AML-193 (cell line): ENCODE results near the gene CFHR5.
"Not testable (repeated sequence)": the region's sequence is repeated elsewhere in the genome, so short reads cannot be mapped to it uniquely, and the experiment has no call there.

Experiments used
- DNase-seq, 2 experiments: peaks; one replicate each; lab custom pipeline; 2025; lab: John Stamatoyannopoulos, UW

The CFHR5 gene

DNA sequence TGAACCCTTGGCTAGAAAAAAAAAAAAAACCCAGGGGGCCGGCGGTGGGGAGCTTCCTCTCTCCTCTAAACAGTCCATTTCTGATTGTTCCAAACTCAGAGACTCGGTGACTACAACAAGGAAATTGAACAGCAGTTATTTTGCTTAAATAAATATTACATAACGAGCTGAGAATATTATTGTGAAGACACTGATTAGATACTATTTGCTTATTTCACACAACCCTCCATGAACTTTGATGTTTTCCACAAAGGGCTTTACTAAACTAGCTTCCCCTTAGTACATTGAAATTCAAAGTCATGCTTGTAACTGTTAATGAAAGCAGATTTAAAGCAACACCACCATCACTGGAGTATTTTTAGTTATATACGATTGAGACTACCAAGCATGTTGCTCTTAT lies at the start of gene CFHR5:
Gene CFHR5, plus strand, starts transcription at position 279 of the 400 bp plus-strand sequence. Its CDS starts 109 bp downstream, at position 388.
- DNase-seq = no peak

DNA sequence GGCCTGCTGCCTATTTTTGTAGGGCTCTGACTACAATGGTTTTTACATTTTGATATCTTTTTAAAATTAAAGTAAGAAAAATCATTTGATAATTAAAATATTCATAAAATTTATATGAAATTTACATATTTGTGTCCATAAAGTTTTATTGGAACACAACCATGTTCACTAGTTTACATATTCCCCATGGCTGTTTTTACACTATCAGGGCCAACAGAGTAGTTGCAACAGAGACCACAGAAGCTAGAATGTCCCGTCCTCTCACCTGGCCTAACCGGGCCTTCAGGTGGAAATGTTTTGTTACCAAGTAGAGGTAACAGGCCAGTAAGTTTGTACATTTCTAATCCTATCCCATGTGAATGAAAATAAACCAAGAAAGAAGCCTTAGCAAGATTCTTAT lies 44.5 kb upstream of the CFHR5 start:
- DNase-seq = not testable (repeated sequence)

DNA sequence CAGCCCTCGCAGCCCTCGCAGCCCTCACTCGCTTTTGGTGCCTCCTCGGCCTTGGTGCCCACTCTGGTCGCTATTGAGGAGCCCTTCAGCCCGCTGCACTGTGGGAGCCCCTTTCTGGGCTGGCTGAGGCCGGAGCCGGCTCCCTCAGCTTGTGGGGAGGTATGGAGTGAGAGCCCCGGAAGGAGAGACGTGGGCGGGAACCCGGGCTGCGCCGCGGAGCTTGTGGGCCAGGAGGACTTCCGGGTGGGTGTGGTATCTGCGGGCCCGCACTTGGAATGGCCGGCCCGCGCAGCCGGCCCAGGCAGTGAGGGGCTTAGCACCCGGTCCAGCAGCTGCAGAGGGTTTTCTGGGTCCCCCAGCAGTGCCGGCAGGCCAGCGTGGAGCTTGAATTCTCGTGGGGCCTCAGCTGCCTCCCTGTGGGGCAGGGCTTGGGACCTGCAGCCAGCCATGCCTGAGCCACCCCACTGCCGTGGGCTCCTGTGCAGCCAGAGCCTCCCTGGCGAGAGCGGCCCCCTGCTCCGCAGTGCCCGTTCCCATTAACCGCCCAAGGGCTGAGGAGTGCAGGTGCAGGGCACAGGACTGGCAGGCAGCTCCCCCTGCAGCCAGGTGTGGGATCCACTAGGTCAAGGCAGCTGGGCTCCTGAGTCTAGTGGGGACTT lies 43.7 kb upstream of the CFHR5 start:
- DNase-seq = no peak

DNA sequence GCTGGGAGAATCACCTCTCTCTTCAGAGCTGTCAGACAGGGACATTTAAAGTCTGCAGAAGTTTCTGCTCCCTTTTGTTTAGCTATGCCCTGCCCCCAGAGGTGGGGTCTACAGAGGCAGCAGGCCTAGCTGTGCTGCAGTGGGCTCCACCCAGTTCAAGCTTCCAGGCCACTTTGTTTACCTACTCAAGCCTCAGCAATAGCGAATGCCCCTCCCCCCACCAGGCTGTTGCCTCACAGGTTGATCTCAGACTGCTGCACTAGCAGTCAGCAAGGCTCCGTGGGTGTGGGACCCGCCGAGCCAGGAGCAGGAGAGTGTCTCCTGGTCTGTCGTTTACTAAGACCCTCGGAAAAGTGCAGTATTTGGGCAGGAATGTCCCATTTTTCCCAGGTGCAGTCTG lies 35.9 kb upstream of the CFHR5 start:
- not testable (repeated sequence) for DNase-seq

DNA sequence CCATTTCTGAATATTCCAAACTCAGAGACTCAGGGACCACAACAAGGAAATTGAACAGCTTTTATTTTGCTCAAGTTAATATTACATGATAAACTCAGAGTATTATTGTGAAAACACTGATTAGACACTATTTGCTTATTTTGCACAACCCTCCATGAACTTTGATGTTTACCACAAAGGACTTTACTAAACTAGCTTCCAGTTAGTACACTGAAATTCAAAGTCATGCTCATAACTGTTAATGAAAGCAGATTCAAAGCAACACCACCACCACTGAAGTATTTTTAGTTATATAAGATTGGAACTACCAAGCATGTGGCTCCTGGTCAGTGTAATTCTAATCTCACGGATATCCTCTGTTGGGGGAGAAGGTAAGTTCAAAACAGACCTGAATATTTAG lies 33.8 kb upstream of the CFHR5 start, which contains the start of gene CFHR2:
Gene CFHR2, plus strand, starts transcription at position 171 of the 400 bp plus-strand sequence. Its CDS starts 143 bp downstream, at position 314.
- DNase-seq = not testable (repeated sequence)

DNA sequence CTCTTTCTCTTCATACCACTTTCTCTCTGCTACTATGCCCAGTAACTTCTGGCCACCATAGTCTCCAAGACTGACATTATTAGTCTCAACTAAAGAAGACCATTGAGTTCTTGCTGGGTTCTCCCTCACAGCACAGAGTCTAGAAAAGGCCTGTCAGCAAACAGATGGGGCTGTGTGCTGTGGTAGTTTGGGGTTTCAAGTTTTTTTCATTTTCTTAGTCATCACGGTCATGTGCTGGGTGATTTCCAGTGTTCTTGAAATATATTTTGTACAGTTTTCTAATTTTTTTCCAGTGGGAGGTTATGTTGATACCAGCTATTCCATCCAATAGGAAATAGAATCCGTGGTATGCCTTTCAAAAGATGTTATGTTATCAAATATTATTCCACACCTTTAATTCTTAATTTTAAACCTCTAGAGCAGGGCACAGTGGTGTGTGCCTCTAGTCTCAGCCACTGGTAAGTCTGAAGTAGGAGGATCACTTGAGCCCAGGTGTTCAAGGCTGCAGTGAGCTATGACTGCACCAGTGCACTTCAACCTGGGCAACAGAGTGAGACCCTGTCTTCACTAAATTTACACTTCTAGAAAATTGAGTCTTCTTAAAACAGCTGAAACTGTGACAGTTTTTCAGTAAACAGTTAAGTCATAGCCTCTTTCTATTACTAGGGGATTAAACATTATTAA lies 25.5 kb upstream of the CFHR5 start:
- no peak for DNase-seq

DNA sequence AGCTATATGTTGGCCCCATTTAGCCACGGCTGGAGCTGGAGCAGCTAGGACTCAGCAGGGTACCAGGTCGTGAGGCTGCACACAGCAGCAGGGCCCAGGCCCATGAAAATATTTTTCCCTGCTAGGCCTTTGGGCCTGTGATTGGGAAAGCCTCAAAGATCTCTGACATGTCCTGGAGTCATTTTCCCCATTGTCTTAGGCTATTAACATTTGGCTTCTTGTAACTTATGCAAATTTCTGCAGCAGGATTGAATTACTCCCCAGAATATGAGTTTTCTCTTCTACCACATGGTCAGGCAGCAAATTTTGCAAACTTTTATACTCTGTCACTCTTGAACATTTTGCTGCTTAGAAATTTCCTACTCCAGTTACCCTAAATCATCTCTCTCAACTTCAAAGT lies 22.6 kb upstream of the CFHR5 start:
- DNase-seq = no peak

DNA sequence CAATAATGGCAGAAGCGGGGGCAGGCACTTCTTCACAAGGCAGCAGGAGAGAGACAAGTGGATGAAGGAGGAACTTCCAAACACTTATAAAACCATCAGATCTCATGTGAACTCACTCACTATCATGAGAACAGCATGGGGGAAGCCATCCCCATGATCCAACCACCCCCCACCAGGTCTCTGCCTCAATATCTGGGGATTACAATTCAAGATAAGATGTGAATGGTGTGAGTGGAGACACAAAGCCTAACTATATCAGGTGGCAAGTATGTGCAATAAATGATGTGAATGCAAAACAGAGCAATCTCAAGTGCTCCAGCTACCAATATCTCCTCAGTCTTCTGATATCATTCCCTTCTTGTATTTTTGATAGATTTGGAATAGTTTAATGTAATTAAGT lies 21.4 kb upstream of the CFHR5 start:
- DNase-seq = no peak

DNA sequence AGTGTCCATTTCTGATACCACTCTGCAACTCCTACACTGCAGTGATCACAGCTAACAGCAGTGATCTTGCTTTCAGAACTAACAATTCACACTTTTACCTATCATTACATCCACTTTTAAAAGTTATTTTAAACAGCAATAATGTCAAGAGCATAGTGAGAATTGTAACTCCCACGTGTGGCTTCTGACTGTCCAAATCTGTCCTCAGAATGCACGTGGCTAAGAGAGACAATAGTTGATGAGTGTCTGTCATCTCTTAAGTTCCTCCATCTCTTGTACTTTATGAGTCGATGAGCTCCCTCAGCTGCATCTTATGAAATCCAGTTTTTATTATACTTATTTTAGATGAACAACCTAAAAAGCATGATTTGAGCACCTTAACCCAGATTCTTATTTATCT lies 16.5 kb upstream of the CFHR5 start:
- DNase-seq = no peak

DNA sequence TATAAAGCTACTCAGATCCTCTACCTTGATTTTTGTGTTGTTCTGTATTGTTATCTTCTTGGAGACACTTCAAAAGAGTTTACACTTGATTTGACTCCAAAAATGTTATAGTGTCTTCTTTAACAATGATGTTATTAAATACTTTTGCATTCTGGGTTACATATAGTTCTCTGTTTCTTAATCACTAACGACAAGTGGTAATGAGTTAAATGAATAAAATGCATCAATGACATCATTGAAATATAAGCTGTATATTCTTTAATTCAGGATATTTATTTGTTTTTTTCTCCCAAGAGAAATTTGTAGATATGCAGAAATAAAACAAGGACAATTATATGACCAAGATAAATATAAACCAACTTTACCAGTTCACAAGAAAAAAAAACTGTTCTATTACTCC lies 7.2 kb upstream of the CFHR5 start:
- no peak for DNase-seq

DNA sequence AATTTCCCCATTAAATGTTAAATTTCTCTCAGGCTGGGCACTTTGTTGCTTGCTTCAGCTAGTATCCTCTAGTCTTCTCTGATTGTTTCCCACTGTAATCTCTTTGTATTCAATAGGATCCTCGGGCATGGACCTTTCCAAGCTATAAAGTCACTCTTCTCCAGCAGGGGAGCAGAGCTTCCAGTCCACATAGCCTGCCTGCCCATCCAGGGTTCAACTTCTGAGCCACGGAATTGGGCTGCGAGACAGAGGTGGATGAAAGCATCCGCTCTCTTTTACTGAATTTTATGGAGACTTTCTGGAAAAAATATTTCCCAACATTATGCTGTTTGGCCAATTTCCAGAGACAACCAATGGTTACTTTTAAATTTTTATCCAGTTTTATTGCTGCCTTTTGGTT lies 1.1 kb upstream of the CFHR5 start:
- no peak for DNase-seq

DNA sequence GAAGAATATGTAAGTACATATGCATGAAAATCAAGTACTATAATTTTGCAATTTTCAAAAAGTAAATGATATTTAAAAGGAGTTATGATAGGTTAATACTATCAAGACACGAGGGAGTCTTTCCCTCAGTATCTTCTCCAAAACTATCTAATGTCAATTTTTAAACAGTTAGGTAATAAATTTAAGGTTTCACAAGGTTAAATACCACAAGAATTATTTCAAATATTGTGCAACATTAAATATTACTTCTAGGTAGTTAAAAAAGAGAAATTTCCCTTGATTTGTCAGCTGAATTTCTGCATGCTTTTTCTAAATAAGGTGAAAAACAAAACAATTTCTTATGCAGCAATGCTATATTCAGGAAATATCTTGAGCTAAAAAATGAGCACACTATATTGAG lies 3.5 kb downstream of the CFHR5 start:
- DNase-seq = no peak

DNA sequence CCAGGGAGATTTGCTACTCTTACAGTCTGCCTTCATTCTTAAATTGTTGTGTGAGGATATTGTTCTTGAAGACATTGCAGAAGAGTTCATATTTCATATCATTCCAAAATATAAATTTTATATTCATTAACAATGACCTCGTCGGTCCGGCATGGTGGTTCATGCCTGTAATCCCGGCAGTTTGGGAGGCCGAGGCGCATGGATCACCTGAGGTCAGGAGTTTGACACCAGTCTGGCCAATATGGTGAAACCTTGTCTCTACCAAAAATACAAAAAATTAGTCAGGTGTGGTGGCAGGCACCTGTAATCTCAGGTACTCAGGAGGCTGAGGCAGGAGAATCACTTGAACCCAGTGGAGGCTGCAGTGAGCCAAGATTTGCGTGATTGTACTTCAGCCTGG lies 4.9 kb downstream of the CFHR5 start:
- DNase-seq = not testable (repeated sequence)

DNA sequence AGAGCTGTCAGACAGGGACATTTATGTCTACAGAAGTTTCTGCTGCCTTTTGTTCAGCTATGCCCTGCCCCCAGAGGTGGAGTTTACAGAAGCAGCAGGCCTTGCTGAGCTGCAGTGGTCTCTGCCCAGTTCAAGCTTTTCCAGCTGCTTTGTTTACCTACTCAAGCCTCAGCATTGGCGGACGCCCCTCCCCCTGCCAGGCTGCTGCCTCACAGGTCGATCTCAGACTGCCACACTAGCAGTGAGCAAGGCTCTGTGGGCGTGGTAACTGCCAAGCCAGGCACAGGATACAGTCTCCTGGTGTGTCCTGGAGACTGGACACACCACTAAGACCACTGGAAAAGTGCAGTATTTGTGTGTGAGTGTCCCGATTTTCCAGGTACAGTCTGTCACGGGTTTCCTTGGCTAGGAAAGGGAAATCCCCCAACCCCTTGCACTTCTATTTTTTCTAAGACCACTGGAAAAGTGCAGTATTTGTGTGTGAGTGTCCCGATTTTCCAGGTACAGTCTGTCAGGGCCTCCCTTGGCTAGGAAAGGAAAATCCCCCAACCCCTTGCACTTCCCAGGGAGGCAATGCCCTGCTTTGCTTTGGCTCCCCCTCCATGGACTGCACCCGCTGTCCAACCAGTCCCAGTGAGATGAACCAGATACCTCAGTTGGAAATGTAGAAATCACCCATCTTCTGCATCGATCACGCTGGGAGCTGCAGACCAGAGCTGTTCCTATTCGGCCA lies 14.7 kb downstream of the CFHR5 start:
- not testable (repeated sequence) for DNase-seq

DNA sequence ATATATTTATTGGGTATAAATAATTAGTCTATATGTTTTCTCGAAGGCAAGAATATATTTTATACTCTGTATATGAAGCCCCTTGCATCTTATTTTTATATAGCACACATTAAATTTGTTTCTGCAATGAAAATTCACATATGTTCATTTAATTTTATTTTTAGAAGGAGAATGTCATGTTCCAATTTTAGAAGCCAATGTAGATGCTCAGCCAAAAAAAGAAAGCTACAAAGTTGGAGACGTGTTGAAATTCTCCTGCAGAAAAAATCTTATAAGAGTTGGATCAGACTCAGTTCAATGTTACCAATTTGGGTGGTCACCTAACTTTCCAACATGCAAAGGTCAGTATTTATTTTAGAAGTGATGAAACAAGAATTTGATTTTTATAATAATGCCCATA lies 16.6 kb downstream of the CFHR5 start:
- no peak for DNase-seq

DNA sequence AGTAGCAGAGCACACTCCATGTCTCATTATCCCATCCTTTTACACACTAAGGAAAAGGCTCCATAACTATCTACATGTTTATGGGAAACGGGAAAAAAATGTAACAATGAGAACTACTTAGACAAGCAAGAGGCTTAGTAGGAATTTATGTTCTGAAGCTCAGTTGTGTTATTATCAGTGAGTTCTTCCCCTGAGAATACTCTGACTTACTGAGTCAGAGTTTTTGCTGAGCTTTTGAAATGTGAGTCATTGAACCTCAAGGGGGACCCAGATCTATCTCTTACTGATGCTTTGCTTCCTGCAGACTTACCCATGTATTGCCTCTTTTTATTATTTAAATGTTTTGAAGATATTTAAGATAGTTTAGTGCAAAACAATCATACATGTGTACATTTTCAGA lies 20.1 kb downstream of the CFHR5 start:
- no peak for DNase-seq

DNA sequence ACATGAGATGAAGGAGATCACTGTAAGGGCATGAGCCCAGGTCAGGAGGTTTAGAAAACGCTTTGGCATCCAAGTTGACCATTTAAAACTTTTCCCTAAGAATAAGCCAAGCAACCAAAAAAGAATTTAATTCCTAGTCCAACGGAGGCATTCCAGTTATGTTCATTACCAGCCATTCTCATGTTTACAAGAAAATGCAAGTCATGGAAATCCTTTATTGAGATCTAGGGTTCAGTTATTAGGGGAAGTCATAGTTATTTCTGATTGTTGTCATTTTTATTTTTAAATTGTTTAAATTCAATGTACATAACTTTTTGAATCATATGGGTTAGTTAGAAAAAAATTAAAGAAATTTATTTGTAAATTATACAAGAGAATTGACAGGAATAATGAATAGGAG lies 24.5 kb downstream of the CFHR5 start:
- no peak for DNase-seq

DNA sequence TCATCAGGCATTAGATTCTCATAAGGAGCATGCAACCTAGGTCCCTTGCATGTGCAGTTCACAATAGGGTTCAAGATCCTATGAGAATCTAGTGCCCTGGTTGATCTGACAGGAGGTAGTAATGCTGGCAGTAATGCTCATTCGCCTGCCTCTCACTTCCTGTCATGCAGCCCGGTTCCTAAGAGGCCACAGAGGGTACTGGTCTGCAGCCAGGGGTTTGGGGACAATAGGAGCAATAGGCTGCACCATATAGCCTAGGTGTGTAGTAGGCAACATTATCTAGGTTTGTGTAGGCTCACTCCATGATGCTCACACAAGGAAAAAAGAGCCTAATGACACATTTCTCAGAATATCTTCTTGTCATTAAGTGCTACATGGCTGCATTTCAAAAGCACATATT lies 25.8 kb downstream of the CFHR5 start:
- no peak for DNase-seq

DNA sequence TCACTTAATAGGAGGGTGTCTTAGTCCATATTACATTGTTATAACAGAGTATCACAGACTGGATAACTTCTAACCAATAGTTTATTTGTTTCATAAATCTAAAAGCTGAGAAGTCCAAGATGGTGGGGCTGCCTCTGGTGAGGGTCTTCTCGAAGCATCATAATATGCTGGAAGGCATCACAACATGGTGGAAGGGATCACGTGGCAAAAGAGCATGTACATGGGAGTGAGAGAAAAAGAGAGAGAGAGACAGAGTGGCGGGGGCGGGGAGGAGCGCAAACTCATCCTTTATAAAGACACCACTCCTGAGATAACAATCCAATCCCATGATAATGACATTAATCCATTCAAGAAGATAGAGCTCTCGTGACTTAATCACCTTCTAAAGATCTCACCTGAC lies 31.5 kb downstream of the CFHR5 start:
- DNase-seq = no peak

DNA sequence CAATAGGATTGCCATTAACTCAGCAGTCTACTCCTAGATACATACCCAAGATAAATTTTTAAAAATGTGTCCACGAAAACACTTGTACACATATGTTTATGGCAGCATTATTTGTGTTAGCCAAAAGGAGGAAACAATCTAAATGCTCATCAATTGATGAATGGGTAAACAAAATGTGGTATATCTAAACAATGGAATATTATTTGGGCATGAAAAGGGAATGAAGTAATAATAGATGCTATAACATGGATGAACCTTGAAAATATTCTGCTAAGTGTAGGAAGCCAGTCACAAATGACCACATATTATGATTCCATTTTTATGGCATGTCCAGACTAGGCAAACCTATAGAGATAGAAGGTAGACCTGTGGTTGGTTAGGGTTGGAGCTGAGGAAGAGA lies 34.3 kb downstream of the CFHR5 start:
- no peak for DNase-seq

DNA sequence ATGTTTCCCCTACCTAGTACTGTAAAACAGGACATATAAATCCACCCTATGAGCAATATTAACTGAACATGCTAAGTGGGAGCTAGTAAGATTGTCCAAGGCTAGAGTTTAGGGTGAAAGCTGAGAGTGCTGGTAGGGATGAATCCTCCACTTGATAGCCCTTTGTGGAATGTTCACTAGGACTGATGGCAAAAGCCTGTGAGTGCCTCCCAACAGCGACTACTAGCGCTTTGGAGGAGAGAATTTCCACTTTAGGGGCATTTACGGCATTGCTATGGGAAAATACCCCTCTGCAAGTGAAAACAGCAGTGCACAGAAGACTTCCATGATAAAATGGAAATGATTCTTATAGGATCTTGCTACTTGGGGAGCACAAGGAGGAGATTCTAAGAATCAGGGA lies 35.9 kb downstream of the CFHR5 start:
- DNase-seq = no peak

DNA sequence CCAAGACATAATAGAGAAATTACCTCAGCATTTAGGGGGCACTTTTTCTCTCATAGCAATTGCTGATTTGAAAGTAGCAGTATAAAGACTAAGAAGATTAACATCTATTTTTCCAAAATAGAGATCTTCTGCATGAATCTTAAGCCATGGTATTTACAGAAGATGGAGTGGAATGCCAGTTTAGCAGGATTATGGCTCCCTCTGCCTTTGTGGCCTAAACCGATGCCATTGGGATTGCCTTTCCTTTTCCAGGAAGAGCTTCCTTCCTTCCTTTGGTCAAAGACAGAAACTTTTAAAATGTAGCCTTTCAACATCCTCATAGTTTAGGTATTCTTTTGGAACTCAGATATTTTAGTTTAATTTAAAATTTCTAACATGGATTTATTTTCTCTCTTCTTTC lies 39.4 kb downstream of the CFHR5 start:
- DNase-seq = no peak

DNA sequence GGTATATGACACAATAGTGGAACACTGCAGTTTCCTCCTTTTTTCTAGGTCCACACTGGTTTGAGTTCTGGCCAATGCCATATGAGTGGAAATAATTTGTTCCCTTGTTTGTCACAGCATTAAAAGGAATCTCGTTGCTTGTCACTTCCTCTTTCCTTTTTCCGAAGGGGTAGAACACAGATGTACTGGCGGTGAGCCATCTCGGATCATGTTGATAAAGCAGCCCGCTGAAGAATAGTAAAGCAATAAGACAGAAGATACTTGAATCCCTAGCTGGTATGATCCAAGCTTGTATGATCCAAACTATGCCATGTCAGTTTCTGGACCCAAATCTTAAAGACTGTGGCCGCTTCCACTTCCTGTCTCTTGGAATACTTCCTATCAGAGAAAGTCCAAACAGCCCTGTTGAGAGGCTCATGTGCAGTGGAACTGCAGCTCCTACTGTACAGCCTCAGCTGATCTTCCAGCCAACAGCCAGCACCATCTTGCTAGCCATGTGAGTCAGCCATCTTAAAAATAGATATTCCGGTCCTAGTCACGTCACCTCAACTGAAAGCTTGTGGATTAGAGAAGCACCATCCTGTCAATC lies 40.3 kb downstream of the CFHR5 start:
- no peak for DNase-seq
